ENCODE results near the gene EHMT1.

EHMT1 gene

DNA sequence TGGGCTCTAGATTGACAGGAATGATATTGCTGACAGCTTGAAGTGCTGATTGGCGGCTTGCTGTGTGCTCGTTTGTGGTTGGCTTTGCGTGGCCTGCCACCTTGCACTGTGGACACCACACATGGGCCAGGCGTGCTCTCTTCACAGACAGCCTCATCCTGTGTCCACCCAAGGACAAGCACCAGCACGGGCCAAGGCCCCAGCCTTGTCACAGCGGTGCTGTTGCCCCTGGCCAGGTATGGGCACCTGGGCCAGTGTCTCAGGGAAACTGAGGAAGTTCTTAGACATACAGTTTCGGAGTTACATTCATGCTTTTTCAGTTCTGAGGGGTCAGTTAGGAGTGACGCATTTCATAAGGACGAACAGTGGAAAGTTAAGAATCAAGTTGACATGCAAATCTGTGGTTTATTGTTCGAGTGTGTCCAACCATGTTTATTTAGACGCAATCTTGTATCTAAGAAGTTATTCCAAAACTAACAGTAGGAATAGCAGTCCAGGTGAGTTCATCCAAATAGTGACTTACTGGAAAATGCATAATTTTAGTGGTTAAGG lies 125.9 kb downstream of the EHMT1 start:
- DNase-seq: no peak
- H3K4me3 ChIP-seq (ENCODE audit: low read depth, low read length): no peak overlapping the region
- H3K36me3 ChIP-seq: peaks cover 58% of the 10 kb centered on the region
- TF ChIP-seq, protein P1, sequence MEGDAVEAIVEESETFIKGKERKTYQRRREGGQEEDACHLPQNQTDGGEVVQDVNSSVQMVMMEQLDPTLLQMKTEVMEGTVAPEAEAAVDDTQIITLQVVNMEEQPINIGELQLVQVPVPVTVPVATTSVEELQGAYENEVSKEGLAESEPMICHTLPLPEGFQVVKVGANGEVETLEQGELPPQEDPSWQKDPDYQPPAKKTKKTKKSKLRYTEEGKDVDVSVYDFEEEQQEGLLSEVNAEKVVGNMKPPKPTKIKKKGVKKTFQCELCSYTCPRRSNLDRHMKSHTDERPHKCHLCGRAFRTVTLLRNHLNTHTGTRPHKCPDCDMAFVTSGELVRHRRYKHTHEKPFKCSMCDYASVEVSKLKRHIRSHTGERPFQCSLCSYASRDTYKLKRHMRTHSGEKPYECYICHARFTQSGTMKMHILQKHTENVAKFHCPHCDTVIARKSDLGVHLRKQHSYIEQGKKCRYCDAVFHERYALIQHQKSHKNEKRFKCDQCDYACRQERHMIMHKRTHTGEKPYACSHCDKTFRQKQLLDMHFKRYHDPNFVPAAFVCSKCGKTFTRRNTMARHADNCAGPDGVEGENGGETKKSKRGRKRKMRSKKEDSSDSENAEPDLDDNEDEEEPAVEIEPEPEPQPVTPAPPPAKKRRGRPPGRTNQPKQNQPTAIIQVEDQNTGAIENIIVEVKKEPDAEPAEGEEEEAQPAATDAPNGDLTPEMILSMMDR (IDR thresholded peaks at IDR 0.05; ENCODE audit: low read depth, low read length): no peak
- no peaks in the 10 kb centered on the region for H3K27me3 ChIP-seq (ENCODE audit: insufficient read depth, low read depth, severe bottlenecking)
- H3K27ac ChIP-seq: no peak overlapping the region
- no peaks in the 10 kb centered on the region for H3K9me3 ChIP-seq (ENCODE audit: severe bottlenecking)

DNA sequence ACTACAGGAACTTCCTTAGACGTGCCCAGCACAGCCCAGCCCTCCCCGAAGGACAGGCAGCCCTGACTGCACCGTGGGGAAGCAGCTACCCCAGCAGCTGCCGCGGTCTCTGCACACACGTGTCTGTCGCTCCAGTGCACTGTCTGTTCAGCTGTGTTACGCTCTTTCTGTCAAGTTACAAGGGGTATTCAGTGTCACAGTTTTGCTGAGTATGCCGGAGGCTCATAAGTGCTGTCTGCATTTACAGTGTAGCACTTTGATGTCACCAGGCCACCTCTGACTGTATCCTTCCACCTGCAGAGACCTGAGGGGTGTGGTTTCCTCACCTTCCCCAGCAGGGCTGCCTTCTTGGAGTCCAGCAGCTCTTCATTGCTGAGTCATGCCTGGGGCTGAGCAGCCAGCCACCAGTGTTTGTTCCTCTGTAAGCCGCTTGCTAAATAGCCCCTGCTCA lies 126.8 kb downstream of the EHMT1 start:
- no peak for DNase-seq
- Histone ChIP-seq H3K36me3 (peaks cover 54% of the 10 kb centered on the region), H3K27ac (no peak overlapping the region)

DNA sequence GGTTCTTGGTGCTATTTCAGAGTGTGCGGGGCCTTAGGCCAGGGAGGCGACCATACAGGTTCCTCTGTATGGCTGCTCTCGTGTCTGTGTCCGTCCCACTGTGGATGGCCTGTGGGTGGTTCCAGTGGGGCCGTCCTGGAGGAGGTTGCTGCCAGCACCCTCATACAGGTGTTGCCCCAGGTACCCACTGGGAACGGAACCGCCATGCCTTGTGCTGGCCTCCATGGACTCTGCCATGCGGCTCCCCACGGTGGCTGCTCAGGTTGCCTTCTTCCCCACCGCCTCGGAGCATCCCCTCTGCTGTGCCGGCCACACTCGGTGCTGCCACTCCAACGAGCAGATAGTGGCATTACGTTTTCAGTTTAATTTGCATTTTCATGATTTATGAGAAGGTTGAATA lies 129.5 kb downstream of the EHMT1 start:
- H3K36me3 ChIP-seq: peaks cover 48% of the 10 kb centered on the region
- DNase-seq: no peak
- no peak overlapping the region for H3K4me3 ChIP-seq (ENCODE audit: low read depth, low read length)
- H3K27ac ChIP-seq: no peak overlapping the region
- TF ChIP-seq, protein P1 (IDR thresholded peaks at IDR 0.05; ENCODE audit: low read depth, low read length): no peak
- no peaks in the 10 kb centered on the region for H3K27me3 ChIP-seq (ENCODE audit: insufficient read depth, low read depth, severe bottlenecking)
- no peaks in the 10 kb centered on the region for H3K9me3 ChIP-seq (ENCODE audit: severe bottlenecking)

More for the DNA sequence above, 126.8 kb downstream of the EHMT1 start:
- H3K27me3 ChIP-seq (ENCODE audit: insufficient read depth, low read depth, severe bottlenecking): no peaks in the 10 kb centered on the region
- H3K4me3 ChIP-seq (ENCODE audit: low read depth, low read length): no peak overlapping the region
- TF ChIP-seq, protein P1 (IDR thresholded peaks at IDR 0.05; ENCODE audit: low read depth, low read length): no peak
- no peaks in the 10 kb centered on the region for H3K9me3 ChIP-seq (ENCODE audit: severe bottlenecking)

DNA sequence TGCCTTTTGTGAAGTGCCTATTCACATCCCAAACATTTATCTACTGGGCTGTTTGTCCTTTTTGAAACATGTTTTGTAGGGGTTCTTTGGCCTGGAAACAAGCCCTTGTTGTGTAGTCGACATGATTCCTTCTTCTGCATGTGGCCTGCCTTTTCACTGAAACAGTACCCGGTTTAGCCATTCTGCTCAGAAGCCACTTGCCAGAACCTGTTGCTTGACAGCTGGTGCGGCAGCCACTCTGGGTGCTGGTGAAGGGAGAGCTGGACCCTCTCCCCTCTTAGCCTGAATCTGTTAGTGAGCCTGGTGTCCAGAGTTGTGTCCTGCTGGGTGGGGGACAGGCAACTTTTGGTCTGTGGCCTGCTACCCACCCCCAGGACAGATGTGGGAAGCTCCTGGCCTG lies 129.9 kb downstream of the EHMT1 start:
- H3K27ac ChIP-seq: no peak overlapping the region
- H3K4me3 ChIP-seq (ENCODE audit: low read depth, low read length): no peak overlapping the region
- H3K36me3 ChIP-seq: peaks cover 47% of the 10 kb centered on the region
- no peaks in the 10 kb centered on the region for H3K9me3 ChIP-seq (ENCODE audit: severe bottlenecking)
- TF ChIP-seq, protein P1 (IDR thresholded peaks at IDR 0.05; ENCODE audit: low read depth, low read length): no peak
- no peaks in the 10 kb centered on the region for H3K27me3 ChIP-seq (ENCODE audit: insufficient read depth, low read depth, severe bottlenecking)
- no peak for DNase-seq

DNA sequence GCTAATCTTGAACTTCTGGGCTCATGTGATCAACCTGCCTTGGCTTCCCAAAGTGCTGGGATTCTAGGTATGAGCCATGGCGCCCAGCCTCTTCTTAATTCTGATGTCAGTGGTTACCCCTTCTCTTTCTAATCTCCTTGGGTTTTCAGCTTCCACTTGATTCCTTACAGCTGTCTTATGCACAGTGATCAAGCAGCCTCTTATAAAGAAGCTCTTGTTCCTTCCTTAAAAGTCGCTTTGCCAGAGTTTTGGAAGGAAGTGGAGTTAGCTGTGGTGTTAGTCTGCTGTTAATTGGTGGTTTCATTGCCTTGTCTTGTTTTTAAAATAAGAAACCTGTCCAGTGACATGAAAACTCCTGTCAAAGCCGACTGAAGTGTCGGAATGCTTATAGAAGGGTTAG lies 130.7 kb downstream of the EHMT1 start:
- no peaks in the 10 kb centered on the region for H3K27me3 ChIP-seq (ENCODE audit: insufficient read depth, low read depth, severe bottlenecking)
- peaks cover 46% of the 10 kb centered on the region for H3K36me3 ChIP-seq
- TF ChIP-seq, protein P1 (IDR thresholded peaks at IDR 0.05; ENCODE audit: low read depth, low read length): no peak
- no peaks in the 10 kb centered on the region for H3K9me3 ChIP-seq (ENCODE audit: severe bottlenecking)
- H3K27ac ChIP-seq: no peak overlapping the region
- no peak for DNase-seq
- no peak overlapping the region for H3K4me3 ChIP-seq (ENCODE audit: low read depth, low read length)

DNA sequence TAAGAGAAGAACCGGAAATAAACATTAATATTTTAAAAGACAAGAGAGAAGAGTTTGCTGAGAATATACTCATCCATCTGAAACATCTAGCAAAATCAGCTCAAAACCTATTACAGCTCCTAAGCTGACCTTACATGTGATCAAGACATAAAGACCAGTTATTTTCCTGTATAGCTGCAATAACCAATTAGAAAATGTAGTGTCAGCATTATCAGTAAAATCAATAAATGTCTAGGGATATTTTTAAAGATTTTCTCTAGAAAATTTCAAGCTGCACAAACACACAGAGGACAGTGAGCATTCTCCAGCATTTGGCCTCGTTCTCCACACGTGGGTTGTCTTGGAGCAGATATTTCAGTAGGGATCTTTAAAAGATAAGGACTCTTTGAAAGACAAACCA lies 131.2 kb downstream of the EHMT1 start:
- H3K9me3 ChIP-seq (ENCODE audit: severe bottlenecking): no peaks in the 10 kb centered on the region
- no peak overlapping the region for H3K4me3 ChIP-seq (ENCODE audit: low read depth, low read length)
- peaks cover 46% of the 10 kb centered on the region for H3K36me3 ChIP-seq
- TF ChIP-seq, protein P1 (IDR thresholded peaks at IDR 0.05; ENCODE audit: low read depth, low read length): no peak
- H3K27me3 ChIP-seq (ENCODE audit: insufficient read depth, low read depth, severe bottlenecking): no peaks in the 10 kb centered on the region
- no peak for DNase-seq
- no peak overlapping the region for H3K27ac ChIP-seq
